Chondrocyte (in vitro differentiated cells): ENCODE results near the gene TSHZ2. TPM values are rescaled to one million over a fixed set of nuclear protein-coding genes. Genes with fewer than 3 reads are reported as not detected.

Experiments
- DNase-seq: peaks from one replicate; pipeline ENCODE4 v3.0.0; 2021; ENCODE audit warnings: mixed read lengths, low spot score
- H3K27ac Mint-ChIP-seq: one replicate; pipeline ENCODE4 v1.8.0; 2021; ENCODE audit warnings: mild to moderate bottlenecking, moderate library complexity, mixed read lengths; ENCODE audit not compliant: unreplicated experiment
- H3K27me3 Mint-ChIP-seq: 2 replicates; pipeline ENCODE4 v1.8.0; 2021; ENCODE audit warnings: low read depth, mixed read lengths
- H3K36me3 Mint-ChIP-seq: 2 replicates; pipeline ENCODE4 v1.8.0; 2021; ENCODE audit warnings: low read depth, mixed read lengths
- H3K4me1 Mint-ChIP-seq: 2 replicates; pipeline ENCODE4 v1.8.0; 2021; ENCODE audit warnings: low read depth, mild to moderate bottlenecking, mixed read lengths
- H3K4me3 Mint-ChIP-seq: one replicate; pipeline ENCODE4 v1.8.0; 2021; ENCODE audit warnings: mild to moderate bottlenecking, moderate library complexity, mixed read lengths; ENCODE audit not compliant: unreplicated experiment
- H3K9me3 Mint-ChIP-seq: 2 replicates; pipeline ENCODE4 v1.8.0; 2021; ENCODE audit warnings: low read depth, mixed read lengths
- CTCF ChIP-seq: fragments of 200-600 bp; sonication (generic); IDR thresholded peaks from 2 replicates; pipeline ENCODE4 v1.5.0; 2021; ENCODE audit warnings: antibody characterized with exemption, mild to moderate bottlenecking, moderate library complexity
- total RNA-seq: library from RNA; stranded (reverse); gene quantifications from 3 replicates; pipeline ENCODE4 v1.2.1, GENCODE V29; 2021

TSHZ2 gene
- total RNA-seq, 1 donor from 2014 or later, result 0.37 TPM

- TF ChIP-seq CTCF, result no peak
- Mint-ChIP-seq H3K27ac (no peak overlapping the region), H3K4me3 (no peak overlapping the region), H3K9me3 (peaks cover under 1% of the 10 kb centered on the region), H3K4me1 (no peaks in the 10 kb centered on the region), H3K36me3 (no peaks in the 10 kb centered on the region), H3K27me3 (no peaks in the 10 kb centered on the region)
- no peak for DNase-seq
Observed at GRCh38 chr20:53091789-53092188, 119.6 kb downstream of the TSHZ2 start.

- Mint-ChIP-seq H3K4me1 (no peaks in the 10 kb centered on the region), H3K36me3 (no peaks in the 10 kb centered on the region), H3K9me3 (no peaks in the 10 kb centered on the region), H3K4me3 (no peak overlapping the region), H3K27me3 (no peaks in the 10 kb centered on the region), H3K27ac (no peak overlapping the region)
- no peak for DNase-seq
- TF ChIP-seq CTCF, result no peak
Observed at GRCh38 chr20:53092772-53093300, 120.7 kb downstream of the TSHZ2 start.

GRCh38 chr20:53097371-53097770, 125.2 kb downstream of the TSHZ2 start:
- no peaks in the 10 kb centered on the region for H3K4me1 Mint-ChIP-seq
- H3K36me3 Mint-ChIP-seq, result no peaks in the 10 kb centered on the region
- no peak overlapping the region for H3K27ac Mint-ChIP-seq
- DNase-seq, result no peak
- H3K27me3 Mint-ChIP-seq, result no peaks in the 10 kb centered on the region
- H3K4me3 Mint-ChIP-seq, result no peak overlapping the region
- H3K9me3 Mint-ChIP-seq, result peaks cover 2% of the 10 kb centered on the region
- no peak for TF ChIP-seq CTCF

GRCh38 chr20:53097791-53098190, 125.6 kb downstream of the TSHZ2 start:
- no peak for DNase-seq
- Mint-ChIP-seq H3K27ac (no peak overlapping the region), H3K4me3 (no peak overlapping the region), H3K9me3 (peaks cover 2% of the 10 kb centered on the region), H3K4me1 (no peaks in the 10 kb centered on the region), H3K27me3 (no peaks in the 10 kb centered on the region), H3K36me3 (no peaks in the 10 kb centered on the region)
- TF ChIP-seq CTCF, result no peak

GRCh38 chr20:53098621-53099020, 126.5 kb downstream of the TSHZ2 start:
- Mint-ChIP-seq H3K4me1 (no peaks in the 10 kb centered on the region), H3K27me3 (no peaks in the 10 kb centered on the region), H3K27ac (no peak overlapping the region), H3K9me3 (peaks cover 2% of the 10 kb centered on the region), H3K36me3 (no peaks in the 10 kb centered on the region), H3K4me3 (no peak overlapping the region)
- TF ChIP-seq CTCF, result no peak
- DNase-seq, result no peak
